SK-N-DZ (cell line): ENCODE results near the gene NDST4. TPM values are rescaled to one million over a fixed set of nuclear protein-coding genes. Genes with fewer than 3 reads are reported as not detected.

ENCODE experiments used
- DNase-seq: peaks from one replicate; pipeline ENCODE4 v3.0.0-alpha.2; 2015; ENCODE audit warnings: low spot score
- polyA plus RNA-seq, 2 experiments: library from polyadenylated mRNA; depleted of rRNA; stranded (reverse); fragments of >200 nt; gene quantifications; 2 replicates each; pipeline ENCODE4 v1.2.3, GENCODE V29; 2014

Gene NDST4
- polyA plus RNA-seq (2014; cell fraction: cytosol; rRNA removed): not detected in 2 replicates
- not detected in 2 replicates for polyA plus RNA-seq (2014; cell fraction: nucleus; rRNA removed)

DNA sequence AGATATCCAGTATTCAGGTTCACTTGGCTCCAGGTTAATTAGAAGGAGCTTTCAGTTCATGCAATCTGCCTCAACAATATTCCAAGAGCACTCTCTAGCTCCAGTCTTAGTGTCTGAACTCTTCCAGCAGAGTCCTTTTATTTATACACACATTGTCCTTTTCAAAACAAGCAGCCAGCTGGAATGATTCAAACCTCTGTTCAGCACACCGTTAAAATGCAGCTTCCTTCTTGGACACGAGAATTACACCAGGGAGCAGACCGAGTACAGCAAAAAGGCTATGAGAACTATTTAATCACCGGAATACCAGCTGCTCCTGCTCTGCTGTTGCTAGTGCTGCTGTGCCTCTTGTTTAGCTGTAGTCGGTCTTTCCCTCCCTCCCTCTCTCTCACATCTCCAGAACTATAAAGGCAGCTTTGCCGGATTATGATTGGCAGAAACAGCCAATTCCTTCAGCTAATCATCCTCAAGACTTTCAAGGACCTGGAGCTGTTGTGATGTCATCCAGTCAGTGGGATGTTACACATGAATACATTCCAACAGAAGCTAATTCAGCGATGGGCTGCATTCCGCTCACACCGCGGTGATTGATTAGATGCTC, at the start of gene NDST4:
TSS of gene NDST4 (minus strand) at position 115 of the 601 bp plus-strand sequence. CDS start 36,584 bp downstream, outside the sequence.
- peak; percentile 38 for DNase-seq

DNA sequence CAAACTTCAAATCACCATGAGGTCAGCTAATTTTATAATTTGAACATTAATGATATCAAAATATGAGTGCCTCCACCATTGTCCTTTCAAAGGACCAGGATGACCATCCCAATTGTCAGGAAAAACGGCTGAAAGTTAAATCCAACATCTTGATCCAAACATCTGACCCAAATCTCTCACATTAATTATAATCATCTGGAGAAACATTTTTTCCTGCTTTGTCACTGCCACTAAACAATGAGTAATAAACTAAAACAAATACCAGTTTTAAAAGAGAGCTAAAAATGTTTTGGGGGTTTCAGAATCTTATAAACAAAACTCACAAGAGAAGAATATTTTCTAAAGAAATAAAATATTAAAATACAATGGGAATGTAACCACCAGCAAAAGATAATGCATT, 45.7 kb upstream of the NDST4 start:
- no peak for DNase-seq

- no peak for DNase-seq
Observed at GRCh38 chr4:115158296-115158695, 44.9 kb upstream of the NDST4 start.

DNA sequence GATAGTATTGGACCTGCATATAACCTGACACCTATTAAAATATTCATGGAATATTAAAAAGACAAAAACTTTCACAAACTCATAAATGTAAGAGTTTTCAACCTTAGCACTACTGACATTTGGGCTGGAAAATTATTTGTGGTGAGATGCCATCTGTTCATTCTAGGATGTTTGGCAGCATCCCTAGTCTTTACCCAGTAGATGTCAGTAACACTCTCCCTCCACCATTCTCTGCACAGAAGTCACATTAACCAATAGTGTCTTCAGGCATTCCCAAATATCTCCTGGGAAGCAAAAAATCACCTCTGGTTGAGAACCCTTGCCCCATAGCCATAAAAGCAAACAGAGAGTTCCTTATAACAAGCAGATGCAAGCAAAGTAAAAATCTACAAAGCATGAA, 41.4 kb upstream of the NDST4 start:
- no peak for DNase-seq

GRCh38 chr4:115152965-115153364, 39.5 kb upstream of the NDST4 start:
- no peak for DNase-seq

- DNase-seq: no peak
Observed at GRCh38 chr4:115152081-115152480, 38.7 kb upstream of the NDST4 start.

- no peak for DNase-seq
Observed at GRCh38 chr4:115149106-115149505, 35.7 kb upstream of the NDST4 start.

- no peak for DNase-seq
Observed at GRCh38 chr4:115145393-115146160, 32.2 kb upstream of the NDST4 start.

DNA sequence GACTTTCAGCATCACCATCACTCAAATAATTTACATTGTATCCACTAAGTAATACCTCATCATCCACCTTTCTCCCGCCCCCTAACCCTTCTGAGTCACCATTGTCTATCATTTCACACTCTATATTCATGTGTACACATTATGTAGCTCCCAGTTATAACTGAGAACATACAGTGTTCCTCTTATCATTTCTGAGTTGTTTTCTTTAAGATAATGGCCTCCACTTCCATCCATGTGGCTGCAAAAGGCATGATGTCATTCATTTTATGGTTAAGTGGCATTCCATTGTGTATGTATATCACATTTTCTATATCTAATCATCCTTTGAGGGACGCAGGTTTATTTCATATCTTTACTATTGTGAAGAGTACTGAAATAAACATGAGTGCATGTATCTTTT, 14.6 kb upstream of the NDST4 start:
- no peak for DNase-seq

- no peak for DNase-seq
Observed at GRCh38 chr4:115126491-115126890, 13.1 kb upstream of the NDST4 start.

- DNase-seq: no peak
Observed at GRCh38 chr4:115121351-115122043, 8.1 kb upstream of the NDST4 start.

GRCh38 chr4:115119804-115120352, 6.5 kb upstream of the NDST4 start:
- no peak for DNase-seq

- DNase-seq: no peak
Observed at GRCh38 chr4:115117651-115118050, 4.2 kb upstream of the NDST4 start.

DNA sequence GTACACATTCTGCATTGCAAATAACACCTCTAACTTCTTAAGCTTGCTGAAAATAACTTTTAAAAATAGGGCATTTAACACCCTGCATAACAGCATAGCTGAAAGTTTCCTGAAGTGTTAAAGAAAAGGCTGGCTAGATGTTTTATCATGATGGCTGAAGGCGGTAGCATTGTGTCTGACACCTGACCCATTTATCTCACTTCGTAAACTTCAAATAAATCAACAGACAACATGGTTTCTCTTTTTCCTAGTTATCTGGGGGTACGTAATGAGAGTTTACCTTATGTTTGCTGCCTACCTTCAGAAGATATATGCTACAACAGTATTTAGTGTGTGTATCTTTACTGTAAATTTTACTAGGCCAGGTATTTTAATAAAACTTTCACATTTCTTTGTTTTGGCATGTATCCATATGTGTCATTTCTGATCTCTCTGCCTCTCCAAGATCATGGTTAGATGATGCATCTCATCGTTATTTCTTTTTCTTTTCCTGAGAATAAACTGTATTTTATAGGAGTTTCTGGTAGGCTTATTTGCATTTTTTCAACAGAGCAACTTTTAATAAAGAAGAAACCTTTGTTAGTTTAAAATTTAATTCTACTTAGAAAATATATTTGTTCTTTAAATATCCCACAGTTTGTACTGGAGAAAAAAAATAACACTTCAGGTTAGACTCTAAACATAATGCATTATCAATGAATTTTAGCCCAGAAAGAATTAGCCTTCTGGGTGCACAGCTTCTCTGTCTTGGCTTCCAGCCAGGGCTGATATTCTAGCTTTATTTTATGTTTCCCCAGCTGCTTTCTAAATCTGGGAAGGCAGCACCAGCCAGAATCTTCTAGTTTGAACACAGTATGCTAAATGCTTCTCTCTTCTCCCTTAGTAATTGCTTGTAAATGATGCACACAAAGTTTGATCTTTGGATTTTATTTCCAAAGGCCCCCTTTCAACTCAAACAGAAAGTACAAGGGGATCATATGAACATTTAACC, 2.9 kb downstream of the NDST4 start:
- no peak for DNase-seq

GRCh38 chr4:115108850-115109249, 4.6 kb downstream of the NDST4 start:
- DNase-seq: no peak

DNA sequence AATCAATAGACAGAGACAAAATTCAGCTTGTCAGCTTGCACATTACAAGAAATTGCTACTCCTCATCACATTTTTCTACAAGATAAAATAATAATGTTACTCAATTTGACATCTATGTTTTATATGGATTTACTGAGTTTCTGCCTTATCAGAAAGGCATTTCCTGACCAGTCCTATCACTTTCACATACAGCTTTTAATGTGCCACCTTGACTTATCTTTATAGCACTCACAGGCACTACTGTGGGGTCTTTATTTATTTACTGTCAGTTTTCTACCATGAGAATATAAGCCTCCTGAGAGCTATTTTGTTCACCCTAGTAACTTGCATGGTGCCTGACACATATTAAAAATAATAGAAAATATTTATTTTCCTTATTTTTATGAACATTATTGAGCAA, 6.0 kb downstream of the NDST4 start:
- DNase-seq: no peak

GRCh38 chr4:115101675-115102074, 11.7 kb downstream of the NDST4 start:
- no peak for DNase-seq

GRCh38 chr4:115090483-115091075, 22.8 kb downstream of the NDST4 start:
- DNase-seq: peak; percentile 4

- DNase-seq: no peak
Observed at GRCh38 chr4:115082633-115083032, 30.8 kb downstream of the NDST4 start.

- DNase-seq: no peak
Observed at GRCh38 chr4:115076691-115077090, 36.7 kb downstream of the NDST4 start.

GRCh38 chr4:115058533-115058932, 54.9 kb downstream of the NDST4 start:
- DNase-seq: no peak
